K562 (cell line): Measurements from ENCODE around the gene SRPK2. TPM values are rescaled to one million over a fixed set of nuclear protein-coding genes. Genes with fewer than 3 reads are reported as not detected.

Experiments
- ATAC-seq: fragments of 200-7000 bp; cut with Tn5 transposase; 3 replicates; pipeline ENCODE4 v1.9.1; 2020; ENCODE audit warnings: moderate library complexity
- BruUV-seq: library from RNA; stranded (reverse); fragments of 400-500 nt; replicated peaks from 2 replicates; lab custom pipeline; 2021; lab: Mats Ljungman, UMichigan
- CTCF ChIA-PET: fragments of 300-600 bp; formaldehyde crosslinking; extraction: SDS; loops from one replicate; lab custom pipeline; 2021; ENCODE audit warnings: low intra/inter-chr PET ratio; lab: Yijun Ruan, JAX
- POLR2A ChIA-PET: fragments of 300-600, 350-650 bp; sonication (Branson Sonifier 250); formaldehyde crosslinking; extraction: SDS; loops from one replicate; lab custom pipeline; 2021; ENCODE audit warnings: antibody characterized with exemption, inconsistent platforms; lab: Yijun Ruan, JAX
- DNase-seq, 4 experiments: peaks; one replicate each; pipeline versions ENCODE4 v3.0.0 to v3.0.0-alpha.2; 2011 to 2018; ENCODE audit warnings: low spot score in 3 of 4, mixed read lengths in 3 of 4; ENCODE audit errors: extremely low read depth in 1 of 4
- FAIRE-seq: peaks from 2 replicates; lab custom pipeline; 2011; peaks lifted over from hg19 to GRCh38; lab: Jason Lieb, UNC
- H2AFZ ChIP-seq: 2 replicates; pipeline ENCODE4 v1.6.0; 2011; ENCODE audit warnings: low read depth, low read length, control low read depth, inconsistent platforms
- H3K27ac ChIP-seq: fragments of 200-600 bp; 3 replicates; pipeline ENCODE4 v1.8.0; 2011; ENCODE audit warnings: low read depth, mild to moderate bottlenecking, control low read depth, inconsistent platforms, low read length, moderate library complexity, mixed read lengths; ENCODE audit errors: extremely low read depth
- H3K27me3 ChIP-seq, 2 experiments: fragments of 300-600 bp in 1 of 2; 2 replicates in 1 of 2; 3 replicates in 1 of 2; pipeline versions ENCODE4 v1.6.0 to v1.8.0; 2011; ENCODE audit warnings: inconsistent platforms in 2 of 2, low read length in 2 of 2, mild to moderate bottlenecking in 1 of 2, mixed read lengths in 1 of 2, moderate library complexity in 1 of 2; ENCODE audit not compliant: control insufficient read depth in 2 of 2, insufficient read depth in 2 of 2
- H3K36me3 ChIP-seq: fragments of 300-600 bp; 3 replicates; pipeline ENCODE4 v1.8.0; 2011; ENCODE audit warnings: mild to moderate bottlenecking, low read length, inconsistent platforms; ENCODE audit not compliant: control insufficient read depth, insufficient read depth
- H3K4me1 ChIP-seq, 2 experiments: fragments of 200-600 bp in 1 of 2; replicated peaks in 1 of 2; 2 replicates in 1 of 2; 3 replicates in 1 of 2; pipeline versions ENCODE4 v1.5.1 to v1.8.0; 2011; ENCODE audit warnings: inconsistent platforms in 2 of 2, low read length in 2 of 2, mild to moderate bottlenecking in 1 of 2, mixed read lengths in 1 of 2, moderate library complexity in 1 of 2; ENCODE audit not compliant: control insufficient read depth in 2 of 2, insufficient read depth in 2 of 2
- H3K4me2 ChIP-seq: 2 replicates; pipeline ENCODE4 v1.6.1; 2011; ENCODE audit warnings: low read length, control low read depth, inconsistent platforms, mixed read lengths; ENCODE audit not compliant: insufficient read depth
- H3K4me3 ChIP-seq: fragments of 200-600 bp; sonication (generic), shearing (Covaris generic); 2 replicates; pipeline ENCODE4 v1.5.1; 2016; ENCODE audit warnings: control low read depth, inconsistent platforms
- H3K79me2 ChIP-seq: fragments of 200-600 bp; 3 replicates; pipeline ENCODE4 v1.8.0; 2011; ENCODE audit warnings: low read length, inconsistent platforms; ENCODE audit not compliant: control insufficient read depth, insufficient read depth
- H3K9ac ChIP-seq, 2 experiments: 2 replicates each; pipeline versions ENCODE4 v1.6.0 to v1.6.1; 2011; ENCODE audit warnings: low read depth in 2 of 2, low read length in 2 of 2, control low read depth in 1 of 2, inconsistent platforms in 1 of 2, mild to moderate bottlenecking in 1 of 2, mixed read lengths in 1 of 2; ENCODE audit not compliant: insufficient read depth in 1 of 2
- H3K9me1 ChIP-seq: one replicate; pipeline ENCODE4 v1.6.0; 2011; ENCODE audit warnings: inconsistent platforms, mild to moderate bottlenecking, low read length, moderate library complexity; ENCODE audit not compliant: control insufficient read depth, insufficient read depth
- H3K9me3 ChIP-seq: replicated peaks from 2 replicates; pipeline ENCODE4 v1.5.1; 2011; ENCODE audit warnings: low read depth, low read length, inconsistent platforms; ENCODE audit not compliant: control insufficient read depth, insufficient read depth
- H4K20me1 ChIP-seq: replicated peaks from 2 replicates; pipeline ENCODE4 v1.6.1; 2011; ENCODE audit warnings: low read length, inconsistent platforms, mixed read lengths; ENCODE audit not compliant: control insufficient read depth, insufficient read depth
- NR2C1 ChIP-seq, 2 experiments: fragments of 450-650 bp; IDR thresholded peaks; 2 replicates each; pipeline ENCODE4 v1.6.1; 2017; ENCODE audit warnings: mild to moderate bottlenecking in 2 of 2, antibody characterized with exemption in 1 of 2, inconsistent platforms in 1 of 2, missing compliant biosample characterization in 1 of 2, missing genetic modification characterization in 1 of 2
- PRDM10 ChIP-seq: fragments of 450-650 bp; IDR thresholded peaks from 2 replicates; pipeline ENCODE4 v1.6.1; 2018; ENCODE audit not compliant: partially characterized antibody
- WGBS: fragments of 100-300 bp; shearing (Covaris generic); methylation state at CpG from one replicate; pipeline ENCODE4 v1.1.6; 2016; ENCODE audit warnings: low coverage, mixed read lengths; ENCODE audit not compliant: insufficient coverage; ENCODE audit errors: missing lambda C conversion rate; 5-methylcytosine and 5-hydroxymethylcytosine counted together
- in situ Hi-C: fragments of 300-500 bp; cut with MboI; formaldehyde crosslinking; loops from 4 replicates; pipeline ENCODE4 v1.15.0; 2018; ENCODE audit warnings: inconsistent platforms, mixed read lengths
- intact Hi-C: fragments of 100-400 bp; cut with micrococcal nuclease; formaldehyde crosslinking; loops from 2 replicates; pipeline ENCODE4 v1.14.2; 2022
- polyA plus RNA-seq, 8 experiments: library from polyadenylated mRNA; depleted of rRNA in 4 of 8; stranded (reverse) in 5 of 8; unstranded in 3 of 8; fragments of >200 nt; fragmentation: Nextera tagmentation in 2 of 8; fragmentation: Illumina TruSeq in 1 of 8; extraction: Ambion mirVana in 2 of 8; extraction: Trizol in 1 of 8; gene quantifications; 2 replicates each; pipeline versions ENCODE4 v1.2.1 to v1.2.3, GENCODE V29; 2011 to 2014; ENCODE audit warnings: inconsistent platforms in 1 of 8, missing spikeins in 1 of 8
- total RNA-seq, 7 experiments: library from RNA; depleted of rRNA in 6 of 7; stranded (reverse); fragments of >200 nt in 6 of 7; fragmentation: Illumina TruSeq in 2 of 7; extraction: Trizol in 2 of 7; gene quantifications; 2 replicates each; pipeline versions ENCODE4 v1.2.1 to v1.2.3, GENCODE V29; 2011 to 2021; ENCODE audit warnings: low replicate concordance in 1 of 7
- TF ChIP-seq, protein P1 (sequence below): fragments of 250-450 bp; sonication (Bioruptor Pico); IDR thresholded peaks from 2 replicates; pipeline ENCODE4 v1.4.0; 2020; ENCODE audit warnings: mild to moderate bottlenecking, moderate library complexity
- TF ChIP-seq, protein P2 (sequence below): fragments of 250-450 bp; sonication (Bioruptor Pico); IDR thresholded peaks from 2 replicates; pipeline ENCODE4 v1.8.0; 2021; ENCODE audit warnings: mild to moderate bottlenecking, moderate library complexity

Gene SRPK2
- total and polyA plus RNA-seq, 9 of the 15 experiments (the other 6 are each of a cell fraction or from before 2014, with no cell fraction given), result 21.5 to 44.7 (median 33.3) TPM

DNA sequence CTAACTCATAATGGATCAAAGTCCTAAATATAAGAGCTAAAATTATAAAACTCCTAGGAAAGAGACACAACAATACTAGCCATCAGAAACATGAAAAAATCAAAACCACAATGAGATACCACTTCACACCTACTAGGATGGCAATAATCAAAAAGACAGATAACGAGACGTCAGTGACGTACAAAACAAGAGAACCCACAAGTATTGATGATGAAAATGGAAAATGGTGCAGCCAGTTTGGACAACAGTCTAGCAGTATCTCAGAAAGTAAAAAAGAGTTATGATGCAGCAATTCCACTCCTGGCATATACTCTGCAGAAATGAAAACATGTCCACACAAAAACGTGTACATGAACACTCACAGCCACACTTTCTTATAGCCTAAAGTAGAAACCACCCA lies 173.5 kb downstream of the SRPK2 start:
- H3K27ac ChIP-seq, result no peak overlapping the region
- no peak for ATAC-seq
- H4K20me1 ChIP-seq, result no peaks in the 10 kb centered on the region
- no TSS peak for BruUV-seq
- H3K4me3 ChIP-seq, result no peak overlapping the region
- H3K9ac ChIP-seq, result no peak overlapping the region
- no peaks in the 10 kb centered on the region for H3K9me1 ChIP-seq
- in situ Hi-C loops, result no loop called here
- peaks cover 7% of the 10 kb centered on the region; the same call in 1 of the 3 replicates for H3K79me2 ChIP-seq
- no peaks in the 10 kb centered on the region for H3K9me3 ChIP-seq
- POLR2A ChIA-PET, result no interaction called here
- H3K27me3 ChIP-seq, result no peaks in the 10 kb centered on the region
- intact Hi-C loops, result no loop called here
- DNase-seq, result no peak
- TF ChIP-seq NR2C1 (IDR thresholded peaks at IDR 0.05) (no peak), NR2C1 (tag; IDR thresholded peaks at IDR 0.05) (no peak), PRDM10 (no peak)
- TF ChIP-seq, protein P1, sequence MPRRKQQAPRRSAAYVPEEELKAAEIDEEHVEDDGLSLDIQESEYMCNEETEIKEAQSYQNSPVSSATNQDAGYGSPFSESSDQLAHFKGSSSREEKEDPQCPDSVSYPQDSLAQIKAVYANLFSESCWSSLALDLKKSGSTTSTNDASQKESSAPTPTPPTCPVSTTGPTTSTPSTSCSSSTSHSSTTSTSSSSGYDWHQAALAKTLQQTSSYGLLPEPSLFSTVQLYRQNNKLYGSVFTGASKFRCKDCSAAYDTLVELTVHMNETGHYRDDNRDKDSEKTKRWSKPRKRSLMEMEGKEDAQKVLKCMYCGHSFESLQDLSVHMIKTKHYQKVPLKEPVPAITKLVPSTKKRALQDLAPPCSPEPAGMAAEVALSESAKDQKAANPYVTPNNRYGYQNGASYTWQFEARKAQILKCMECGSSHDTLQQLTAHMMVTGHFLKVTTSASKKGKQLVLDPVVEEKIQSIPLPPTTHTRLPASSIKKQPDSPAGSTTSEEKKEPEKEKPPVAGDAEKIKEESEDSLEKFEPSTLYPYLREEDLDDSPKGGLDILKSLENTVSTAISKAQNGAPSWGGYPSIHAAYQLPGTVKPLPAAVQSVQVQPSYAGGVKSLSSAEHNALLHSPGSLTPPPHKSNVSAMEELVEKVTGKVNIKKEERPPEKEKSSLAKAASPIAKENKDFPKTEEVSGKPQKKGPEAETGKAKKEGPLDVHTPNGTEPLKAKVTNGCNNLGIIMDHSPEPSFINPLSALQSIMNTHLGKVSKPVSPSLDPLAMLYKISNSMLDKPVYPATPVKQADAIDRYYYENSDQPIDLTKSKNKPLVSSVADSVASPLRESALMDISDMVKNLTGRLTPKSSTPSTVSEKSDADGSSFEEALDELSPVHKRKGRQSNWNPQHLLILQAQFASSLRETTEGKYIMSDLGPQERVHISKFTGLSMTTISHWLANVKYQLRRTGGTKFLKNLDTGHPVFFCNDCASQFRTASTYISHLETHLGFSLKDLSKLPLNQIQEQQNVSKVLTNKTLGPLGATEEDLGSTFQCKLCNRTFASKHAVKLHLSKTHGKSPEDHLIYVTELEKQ (CRISPR knock-in tag), result no peak
- TF ChIP-seq, protein P2, sequence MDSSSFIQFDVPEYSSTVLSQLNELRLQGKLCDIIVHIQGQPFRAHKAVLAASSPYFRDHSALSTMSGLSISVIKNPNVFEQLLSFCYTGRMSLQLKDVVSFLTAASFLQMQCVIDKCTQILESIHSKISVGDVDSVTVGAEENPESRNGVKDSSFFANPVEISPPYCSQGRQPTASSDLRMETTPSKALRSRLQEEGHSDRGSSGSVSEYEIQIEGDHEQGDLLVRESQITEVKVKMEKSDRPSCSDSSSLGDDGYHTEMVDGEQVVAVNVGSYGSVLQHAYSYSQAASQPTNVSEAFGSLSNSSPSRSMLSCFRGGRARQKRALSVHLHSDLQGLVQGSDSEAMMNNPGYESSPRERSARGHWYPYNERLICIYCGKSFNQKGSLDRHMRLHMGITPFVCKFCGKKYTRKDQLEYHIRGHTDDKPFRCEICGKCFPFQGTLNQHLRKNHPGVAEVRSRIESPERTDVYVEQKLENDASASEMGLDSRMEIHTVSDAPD (CRISPR knock-in tag), result no peak
- WGBS, result 43% methylated on average over 4 of the region's 4 CpGs
- H2AFZ ChIP-seq, result no peak overlapping the region
- CTCF ChIA-PET, result no interaction called here
- no peaks in the 10 kb centered on the region for H3K4me1 ChIP-seq
- no peak overlapping the region for H3K4me2 ChIP-seq
- H3K36me3 ChIP-seq, result no peaks in the 10 kb centered on the region
- FAIRE-seq, result no peak
